H9 (cell line): ENCODE measurements around the gene NUDT3. TPM values are rescaled to one million over a fixed set of nuclear protein-coding genes. Genes with fewer than 3 reads are reported as not detected.

Source experiments
- DNase-seq: peaks from one replicate; pipeline ENCODE4 v3.0.0-alpha.2; 2017
- H2AFZ ChIP-seq: one replicate; pipeline ENCODE4 v1.6.1; 2013; ENCODE audit warnings: mild to moderate bottlenecking, low read length, control low read depth, moderate library complexity
- H2AK5ac ChIP-seq: 2 replicates; pipeline ENCODE4 v1.6.1; 2013; ENCODE audit warnings: low read length, control low read depth, mixed read lengths; ENCODE audit not compliant: insufficient read length
- H2BK120ac ChIP-seq: one replicate; pipeline ENCODE4 v1.6.1; 2013; ENCODE audit warnings: low read depth, mild to moderate bottlenecking, low read length, control low read depth, inconsistent platforms; ENCODE audit not compliant: poor library complexity, severe bottlenecking
- H2BK12ac ChIP-seq: 2 replicates; pipeline ENCODE4 v1.6.1; 2013; ENCODE audit warnings: low read length, control low read depth, mixed read lengths, low read depth; ENCODE audit not compliant: insufficient read length
- H2BK15ac ChIP-seq: 2 replicates; pipeline ENCODE4 v1.6.1; 2013; ENCODE audit warnings: low read depth, low read length, control low read depth
- H2BK20ac ChIP-seq: one replicate; pipeline ENCODE4 v1.6.1; 2013; ENCODE audit warnings: low read depth, mild to moderate bottlenecking, low read length, control low read depth, inconsistent platforms; ENCODE audit not compliant: poor library complexity, severe bottlenecking
- H2BK5ac ChIP-seq: 2 replicates; pipeline ENCODE4 v1.6.1; 2013; ENCODE audit warnings: low read length, control low read depth, mixed read lengths; ENCODE audit not compliant: insufficient read length
- H3K14ac ChIP-seq: 2 replicates; pipeline ENCODE4 v1.6.1; 2013; ENCODE audit warnings: low read length, control low read depth; ENCODE audit not compliant: insufficient read depth
- H3K18ac ChIP-seq: 2 replicates; pipeline ENCODE4 v1.6.1; 2013; ENCODE audit warnings: low read depth, mild to moderate bottlenecking, mixed read lengths, low read length, control low read depth; ENCODE audit not compliant: insufficient read length
- H3K23ac ChIP-seq: 2 replicates; pipeline ENCODE4 v1.6.1; 2013; ENCODE audit warnings: low read length, control low read depth, mixed read lengths, low read depth; ENCODE audit not compliant: insufficient read length
- H3K23me2 ChIP-seq: 2 replicates; pipeline ENCODE4 v1.6.1; 2013; ENCODE audit warnings: low read depth, mild to moderate bottlenecking, mixed read lengths, low read length, control low read depth; ENCODE audit not compliant: insufficient read length, poor library complexity, severe bottlenecking
- H3K27ac ChIP-seq: 2 replicates; pipeline ENCODE4 v1.5.1; 2013; ENCODE audit warnings: low read length, control low read depth, mixed read lengths, low read depth; ENCODE audit not compliant: insufficient read length
- H3K27me3 ChIP-seq: 2 replicates; pipeline ENCODE4 v1.6.1; 2013; ENCODE audit warnings: low read length, control low read depth, inconsistent platforms; ENCODE audit not compliant: insufficient read depth
- H3K4ac ChIP-seq: 2 replicates; pipeline ENCODE4 v1.6.1; 2013; ENCODE audit warnings: low read depth, mild to moderate bottlenecking, control low read depth, inconsistent platforms, low read length, moderate library complexity
- H3K4me1 ChIP-seq: 2 replicates; pipeline ENCODE4 v1.6.1; 2013; ENCODE audit warnings: low read length, control low read depth, inconsistent platforms; ENCODE audit not compliant: insufficient read depth
- H3K4me2 ChIP-seq: 2 replicates; pipeline ENCODE4 v1.6.1; 2013; ENCODE audit warnings: low read length, control low read depth, mixed read lengths; ENCODE audit not compliant: insufficient read length, insufficient read depth
- H3K56ac ChIP-seq: 2 replicates; pipeline ENCODE4 v1.6.1; 2013; ENCODE audit warnings: low read depth, mild to moderate bottlenecking, mixed read lengths, low read length, control low read depth; ENCODE audit not compliant: insufficient read length
- H3K79me1 ChIP-seq: 2 replicates; pipeline ENCODE4 v1.6.1; 2013; ENCODE audit warnings: low read depth, mild to moderate bottlenecking, moderate library complexity, low read length, control low read depth, inconsistent platforms; ENCODE audit not compliant: insufficient read depth, poor library complexity, severe bottlenecking
- H3K79me2 ChIP-seq: 2 replicates; pipeline ENCODE4 v1.6.1; 2013; ENCODE audit warnings: low read length, control low read depth, inconsistent platforms; ENCODE audit not compliant: insufficient read depth
- H3K9ac ChIP-seq: 2 replicates; pipeline ENCODE4 v1.6.1; 2013; ENCODE audit warnings: low read length, control low read depth, mixed read lengths; ENCODE audit not compliant: insufficient read length; ENCODE audit errors: extremely low read depth
- H3K9me3 ChIP-seq: one replicate; pipeline ENCODE4 v1.6.1; 2013; ENCODE audit warnings: low read depth, low read length, inconsistent platforms; ENCODE audit not compliant: control insufficient read depth
- H3T11ph ChIP-seq: one replicate; pipeline ENCODE4 v1.6.1; 2013; ENCODE audit warnings: mild to moderate bottlenecking, low read length, control low read depth, inconsistent platforms
- H4K20me1 ChIP-seq: one replicate; pipeline ENCODE4 v1.6.1; 2013; ENCODE audit not compliant: control insufficient read depth, insufficient read length, insufficient read depth
- H4K5ac ChIP-seq: 2 replicates; pipeline ENCODE4 v1.6.1; 2013; ENCODE audit warnings: low read depth, mild to moderate bottlenecking, mixed read lengths, low read length, control low read depth; ENCODE audit not compliant: insufficient read length
- H4K8ac ChIP-seq: replicated peaks from 2 replicates; pipeline ENCODE4 v1.6.1; 2013; ENCODE audit warnings: low read length, control low read depth, mixed read lengths, low read depth; ENCODE audit not compliant: insufficient read length
- H4K91ac ChIP-seq: 2 replicates; pipeline ENCODE4 v1.6.1; 2013; ENCODE audit warnings: low read depth, mild to moderate bottlenecking, moderate library complexity, mixed read lengths, low read length, control low read depth; ENCODE audit not compliant: insufficient read length
- H3K27ac Mint-ChIP-seq, 3 experiments: 2 replicates in 2 of 3; 3 replicates in 1 of 3; pipeline ENCODE4 v1.8.0; 2020 to 2021; ENCODE audit warnings: mixed read lengths in 3 of 3, mild to moderate bottlenecking in 1 of 3, moderate library complexity in 1 of 3
- H3K27me3 Mint-ChIP-seq: 2 replicates; pipeline ENCODE4 v1.8.0; 2021; ENCODE audit warnings: low read depth, mild to moderate bottlenecking, moderate library complexity, mixed read lengths
- H3K36me3 Mint-ChIP-seq, 3 experiments: 2 replicates in 2 of 3; 3 replicates in 1 of 3; pipeline ENCODE4 v1.8.0; 2020 to 2021; ENCODE audit warnings: low read depth in 3 of 3, mixed read lengths in 3 of 3; ENCODE audit not compliant: insufficient read depth in 1 of 3
- H3K4me1 Mint-ChIP-seq, 2 experiments: 2 replicates each; pipeline ENCODE4 v1.8.0; 2020; ENCODE audit warnings: mixed read lengths in 2 of 2
- H3K4me3 Mint-ChIP-seq, 2 experiments: 2 replicates in 1 of 2; 3 replicates in 1 of 2; pipeline ENCODE4 v1.8.0; 2020 to 2021; ENCODE audit warnings: mild to moderate bottlenecking in 2 of 2, mixed read lengths in 2 of 2, moderate library complexity in 1 of 2
- H3K9me3 Mint-ChIP-seq, 2 experiments: 2 replicates in 1 of 2; 3 replicates in 1 of 2; pipeline ENCODE4 v1.8.0; 2020; ENCODE audit warnings: mild to moderate bottlenecking in 2 of 2, mixed read lengths in 2 of 2, moderate library complexity in 1 of 2
- CTCF ChIP-seq: fragments of 200-600 bp; sonication (generic); conservative IDR thresholded peaks from 3 replicates; pipeline ENCODE4 v1.8.0; 2021; ENCODE audit warnings: antibody characterized with exemption, mild to moderate bottlenecking
- WGBS: extraction: QIAGEN DNeasy Blood & Tissue Kit; methylation state at CpG from one replicate; pipeline ENCODE4 v1.1.7; 2013; ENCODE audit warnings: missing lambda C conversion rate, low lambda C conversion rate, mixed read lengths; ENCODE audit not compliant: insufficient read length; ENCODE audit errors: extremely low coverage; 5-methylcytosine and 5-hydroxymethylcytosine counted together
- total RNA-seq: library from RNA; stranded (reverse); gene quantifications from 2 replicates; pipeline ENCODE4 v1.2.1, GENCODE V29; 2021

NUDT3 gene
- total RNA-seq, 1 experiment from 2014 or later = 23.6 TPM

GRCh38 chr6:34385793-34386195, 6.7 kb downstream of the NUDT3 start:
- Mint-ChIP-seq H3K36me3 (peaks cover 0 to 3% (median 0%) of the 10 kb centered on the region in 3 experiments; a peak in 1 of 7 replicates), H3K4me1 (peaks cover 33 to 49% of the 10 kb centered on the region in 2 experiments), H3K9me3 (no peaks in the 10 kb centered on the region), H3K27ac (peak overlapping the region; percentile 39 to 52 (median 42); a peak in 4 of 7 replicates), H3K4me3 (no peak overlapping the region), H3K27me3 (no peaks in the 10 kb centered on the region)
- no peak overlapping the region for H4K5ac ChIP-seq
- no peak overlapping the region for H3K9ac ChIP-seq
- H2BK20ac ChIP-seq = no peak overlapping the region
- H3K14ac ChIP-seq = no peak overlapping the region
- no peak overlapping the region for H3T11ph ChIP-seq
- peaks cover 26% of the 10 kb centered on the region; the same call in 1 of the 2 replicates for H3K79me2 ChIP-seq
- no peak overlapping the region for H2BK12ac ChIP-seq
- H3K9me3 ChIP-seq = no peaks in the 10 kb centered on the region
- no peak overlapping the region for H2BK120ac ChIP-seq
- whole genome bisulfite sequencing = no CpG with 5 or more reads among the region's 3 CpGs
- DNase-seq = no peak
- no peak overlapping the region for H3K18ac ChIP-seq
- H3K4me1 ChIP-seq = peaks cover 2% of the 10 kb centered on the region
- no peak for TF ChIP-seq CTCF
- no peak overlapping the region for H3K27ac ChIP-seq
- H4K8ac ChIP-seq = no peak overlapping the region
- H2AFZ ChIP-seq = no peak overlapping the region
- no peaks in the 10 kb centered on the region for H4K20me1 ChIP-seq
- H3K79me1 ChIP-seq = no peaks in the 10 kb centered on the region
- no peak overlapping the region for H3K23ac ChIP-seq
- no peak overlapping the region for H2BK15ac ChIP-seq
- H3K56ac ChIP-seq = no peak overlapping the region
- no peaks in the 10 kb centered on the region for H3K27me3 ChIP-seq
- no peak overlapping the region for H2AK5ac ChIP-seq
- H3K4me2 ChIP-seq = no peak overlapping the region
- H3K23me2 ChIP-seq = no peaks in the 10 kb centered on the region
- no peak overlapping the region for H2BK5ac ChIP-seq
- no peak overlapping the region for H4K91ac ChIP-seq
- H3K4ac ChIP-seq = no peak overlapping the region
